SK-N-SH treated with all-trans-retinoic acid at 6 μM for 48 hours (cell line): Measurements from ENCODE around the gene PTPRN2.

ENCODE experiments used
- ATAC-seq: fragments of 200-7000 bp; cut with Tn5 transposase; 3 replicates; pipeline ENCODE4 v1.9.1; 2020; ENCODE audit warnings: mild to moderate bottlenecking, moderate library complexity
- ARNTL ChIP-seq: fragments of 450-650 bp; formaldehyde crosslinking; IDR thresholded peaks from 2 replicates; pipeline ENCODE4 v1.5.0; 2020; ENCODE audit warnings: low read depth, mild to moderate bottlenecking, moderate library complexity, borderline replicate concordance
- BACH2 ChIP-seq: fragments of 250-450 bp; sonication (Bioruptor Pico); IDR thresholded peaks from 2 replicates; pipeline ENCODE4 v1.9.0; 2021; ENCODE audit warnings: mild to moderate bottlenecking, borderline replicate concordance
- ESRRG ChIP-seq: fragments of 250-450 bp; sonication (Bioruptor Pico); IDR thresholded peaks from 2 replicates; pipeline ENCODE4 v1.6.1; 2021; ENCODE audit warnings: mild to moderate bottlenecking
- GLIS3 ChIP-seq: fragments of 250-450 bp; sonication (Bioruptor Pico); IDR thresholded peaks from 2 replicates; pipeline ENCODE4 v1.5.0; 2020; ENCODE audit warnings: mild to moderate bottlenecking, moderate library complexity
- ISL1 ChIP-seq: fragments of 250-450 bp; sonication (Bioruptor Pico); IDR thresholded peaks from 2 replicates; pipeline ENCODE4 v2.1.2; 2022; ENCODE audit warnings: mild to moderate bottlenecking, moderate library complexity
- OSR1 ChIP-seq: fragments of 250-450 bp; sonication (Bioruptor Pico); IDR thresholded peaks from 2 replicates; pipeline ENCODE4 v1.8.0; 2022; ENCODE audit warnings: moderate library complexity, mild to moderate bottlenecking, inconsistent platforms
- PPARA ChIP-seq: fragments of 250-450 bp; sonication (Bioruptor Pico); IDR thresholded peaks from 2 replicates; pipeline ENCODE4 v1.5.0; 2020; ENCODE audit warnings: mild to moderate bottlenecking, borderline replicate concordance
- RARB ChIP-seq: fragments of 250-450 bp; sonication (Bioruptor Pico); IDR thresholded peaks from 2 replicates; pipeline ENCODE4 v1.8.0; 2021; ENCODE audit warnings: mild to moderate bottlenecking, moderate library complexity
- TCF4 ChIP-seq: fragments of 250-450 bp; sonication (Bioruptor Pico); IDR thresholded peaks from 2 replicates; pipeline ENCODE4 v1.8.0; 2021; ENCODE audit warnings: mild to moderate bottlenecking, moderate library complexity, borderline replicate concordance
- TOX ChIP-seq: fragments of 250-450 bp; sonication (Bioruptor Pico); IDR thresholded peaks from 2 replicates; pipeline ENCODE4 v1.8.0; 2021; ENCODE audit warnings: mild to moderate bottlenecking, moderate library complexity, borderline replicate concordance
- ZC3H10 ChIP-seq: fragments of 250-450 bp; sonication (Bioruptor Pico); IDR thresholded peaks from 2 replicates; pipeline ENCODE4 v1.5.1; 2021; ENCODE audit warnings: mild to moderate bottlenecking, moderate library complexity
- ZFP3 ChIP-seq: fragments of 250-450 bp; sonication (Bioruptor Pico); IDR thresholded peaks from 2 replicates; pipeline ENCODE4 v1.5.0; 2020; ENCODE audit warnings: mild to moderate bottlenecking, moderate library complexity
- ZFP30 ChIP-seq: fragments of 450-650 bp; formaldehyde crosslinking; IDR thresholded peaks from 2 replicates; pipeline ENCODE4 v1.5.0; 2022; ENCODE audit warnings: mild to moderate bottlenecking, moderate library complexity
- ZNF565 ChIP-seq: fragments of 450-650 bp; formaldehyde crosslinking; conservative IDR thresholded peaks from 2 replicates; pipeline ENCODE4 v1.5.0; 2020; ENCODE audit warnings: low read depth, mild to moderate bottlenecking, moderate library complexity
- ZNF70 ChIP-seq: fragments of 450-650 bp; formaldehyde crosslinking; IDR thresholded peaks from 2 replicates; pipeline ENCODE4 v1.5.0; 2020; ENCODE audit warnings: mild to moderate bottlenecking, moderate library complexity
- ZNF8 ChIP-seq: fragments of 450-650 bp; formaldehyde crosslinking; IDR thresholded peaks from 2 replicates; pipeline ENCODE4 v1.5.0; 2020; ENCODE audit warnings: mild to moderate bottlenecking, moderate library complexity
- TF ChIP-seq, protein P1 (sequence below): fragments of 250-450 bp; sonication (Bioruptor Pico); IDR thresholded peaks from 2 replicates; pipeline ENCODE4 v1.8.0; 2020; ENCODE audit warnings: mild to moderate bottlenecking, moderate library complexity, borderline replicate concordance
- TF ChIP-seq, protein P2 (sequence below): fragments of 250-450 bp; sonication (Bioruptor Pico); IDR thresholded peaks from 2 replicates; pipeline ENCODE4 v1.5.0; 2020; ENCODE audit warnings: mild to moderate bottlenecking, moderate library complexity
- TF ChIP-seq, protein P3 (sequence below): fragments of 250-450 bp; sonication (Bioruptor Pico); IDR thresholded peaks from 2 replicates; pipeline ENCODE4 v1.5.1; 2020; ENCODE audit warnings: low read depth, mild to moderate bottlenecking, moderate library complexity
- TF ChIP-seq, protein P4 (sequence below): fragments of 250-450 bp; sonication (Bioruptor Pico); IDR thresholded peaks from 2 replicates; pipeline ENCODE4 v1.5.1; 2021; ENCODE audit warnings: mild to moderate bottlenecking, moderate library complexity

PTPRN2 gene

DNA sequence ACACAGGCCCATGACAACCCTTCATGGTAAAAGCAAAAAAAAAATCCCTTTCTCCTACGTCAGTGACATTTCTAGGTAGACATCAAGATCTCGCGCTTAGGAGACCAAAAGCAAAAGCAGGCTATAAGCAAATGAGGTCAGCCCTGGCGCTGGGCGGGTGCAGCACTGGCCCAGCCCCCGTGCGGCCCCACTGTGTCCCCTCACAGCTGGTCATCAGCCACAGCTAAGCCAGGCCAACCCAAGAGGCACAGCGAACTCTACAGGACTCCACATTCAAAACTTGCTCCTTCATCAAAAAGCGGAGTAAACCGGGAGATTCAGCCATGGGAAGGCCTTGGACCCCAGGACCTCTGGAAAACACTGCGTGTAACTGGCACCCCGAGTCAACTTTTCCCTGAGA lies 113.7 kb downstream of the PTPRN2 start:
- TF ChIP-seq TCF4: no peak
- no peak for ATAC-seq

DNA sequence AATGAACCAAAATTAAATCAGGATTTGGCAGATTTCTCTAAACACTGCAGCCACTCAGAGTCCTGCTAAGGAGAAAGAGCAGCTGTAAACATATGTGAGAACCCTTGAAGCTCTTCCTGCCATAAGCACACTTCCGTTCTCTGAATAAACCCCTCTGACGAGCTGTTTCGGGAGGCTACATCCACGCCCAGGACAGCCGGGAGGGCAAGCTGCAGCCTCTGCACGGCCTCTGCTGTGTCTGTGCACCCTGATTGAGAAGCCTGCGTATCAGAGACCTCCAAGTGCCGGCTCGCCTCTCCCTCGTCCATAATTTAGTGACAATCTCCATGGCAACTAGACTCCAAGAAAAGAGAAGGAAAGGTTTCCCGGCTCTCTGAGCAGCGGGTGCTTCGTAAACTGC lies 114.4 kb downstream of the PTPRN2 start:
- ATAC-seq: no peak
- TF ChIP-seq, protein P1, sequence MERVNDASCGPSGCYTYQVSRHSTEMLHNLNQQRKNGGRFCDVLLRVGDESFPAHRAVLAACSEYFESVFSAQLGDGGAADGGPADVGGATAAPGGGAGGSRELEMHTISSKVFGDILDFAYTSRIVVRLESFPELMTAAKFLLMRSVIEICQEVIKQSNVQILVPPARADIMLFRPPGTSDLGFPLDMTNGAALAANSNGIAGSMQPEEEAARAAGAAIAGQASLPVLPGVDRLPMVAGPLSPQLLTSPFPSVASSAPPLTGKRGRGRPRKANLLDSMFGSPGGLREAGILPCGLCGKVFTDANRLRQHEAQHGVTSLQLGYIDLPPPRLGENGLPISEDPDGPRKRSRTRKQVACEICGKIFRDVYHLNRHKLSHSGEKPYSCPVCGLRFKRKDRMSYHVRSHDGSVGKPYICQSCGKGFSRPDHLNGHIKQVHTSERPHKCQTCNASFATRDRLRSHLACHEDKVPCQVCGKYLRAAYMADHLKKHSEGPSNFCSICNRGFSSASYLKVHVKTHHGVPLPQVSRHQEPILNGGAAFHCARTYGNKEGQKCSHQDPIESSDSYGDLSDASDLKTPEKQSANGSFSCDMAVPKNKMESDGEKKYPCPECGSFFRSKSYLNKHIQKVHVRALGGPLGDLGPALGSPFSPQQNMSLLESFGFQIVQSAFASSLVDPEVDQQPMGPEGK (CRISPR knock-in tag): no peak
- TF ChIP-seq ZFP30 (CRISPR knock-in tag): no peak
- no peak for TF ChIP-seq ISL1
- TF ChIP-seq, protein P2, sequence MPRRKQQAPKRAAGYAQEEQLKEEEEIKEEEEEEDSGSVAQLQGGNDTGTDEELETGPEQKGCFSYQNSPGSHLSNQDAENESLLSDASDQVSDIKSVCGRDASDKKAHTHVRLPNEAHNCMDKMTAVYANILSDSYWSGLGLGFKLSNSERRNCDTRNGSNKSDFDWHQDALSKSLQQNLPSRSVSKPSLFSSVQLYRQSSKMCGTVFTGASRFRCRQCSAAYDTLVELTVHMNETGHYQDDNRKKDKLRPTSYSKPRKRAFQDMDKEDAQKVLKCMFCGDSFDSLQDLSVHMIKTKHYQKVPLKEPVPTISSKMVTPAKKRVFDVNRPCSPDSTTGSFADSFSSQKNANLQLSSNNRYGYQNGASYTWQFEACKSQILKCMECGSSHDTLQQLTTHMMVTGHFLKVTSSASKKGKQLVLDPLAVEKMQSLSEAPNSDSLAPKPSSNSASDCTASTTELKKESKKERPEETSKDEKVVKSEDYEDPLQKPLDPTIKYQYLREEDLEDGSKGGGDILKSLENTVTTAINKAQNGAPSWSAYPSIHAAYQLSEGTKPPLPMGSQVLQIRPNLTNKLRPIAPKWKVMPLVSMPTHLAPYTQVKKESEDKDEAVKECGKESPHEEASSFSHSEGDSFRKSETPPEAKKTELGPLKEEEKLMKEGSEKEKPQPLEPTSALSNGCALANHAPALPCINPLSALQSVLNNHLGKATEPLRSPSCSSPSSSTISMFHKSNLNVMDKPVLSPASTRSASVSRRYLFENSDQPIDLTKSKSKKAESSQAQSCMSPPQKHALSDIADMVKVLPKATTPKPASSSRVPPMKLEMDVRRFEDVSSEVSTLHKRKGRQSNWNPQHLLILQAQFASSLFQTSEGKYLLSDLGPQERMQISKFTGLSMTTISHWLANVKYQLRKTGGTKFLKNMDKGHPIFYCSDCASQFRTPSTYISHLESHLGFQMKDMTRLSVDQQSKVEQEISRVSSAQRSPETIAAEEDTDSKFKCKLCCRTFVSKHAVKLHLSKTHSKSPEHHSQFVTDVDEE (CRISPR knock-in tag): no peak
- no peak for TF ChIP-seq ZFP3 (CRISPR knock-in tag)
- TF ChIP-seq, protein P3, sequence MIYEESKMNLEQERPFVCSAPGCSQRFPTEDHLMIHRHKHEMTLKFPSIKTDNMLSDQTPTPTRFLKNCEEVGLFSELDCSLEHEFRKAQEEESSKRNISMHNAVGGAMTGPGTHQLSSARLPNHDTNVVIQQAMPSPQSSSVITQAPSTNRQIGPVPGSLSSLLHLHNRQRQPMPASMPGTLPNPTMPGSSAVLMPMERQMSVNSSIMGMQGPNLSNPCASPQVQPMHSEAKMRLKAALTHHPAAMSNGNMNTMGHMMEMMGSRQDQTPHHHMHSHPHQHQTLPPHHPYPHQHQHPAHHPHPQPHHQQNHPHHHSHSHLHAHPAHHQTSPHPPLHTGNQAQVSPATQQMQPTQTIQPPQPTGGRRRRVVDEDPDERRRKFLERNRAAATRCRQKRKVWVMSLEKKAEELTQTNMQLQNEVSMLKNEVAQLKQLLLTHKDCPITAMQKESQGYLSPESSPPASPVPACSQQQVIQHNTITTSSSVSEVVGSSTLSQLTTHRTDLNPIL (CRISPR knock-in tag): no peak
- TF ChIP-seq ZNF565 (CRISPR knock-in tag): no peak
- TF ChIP-seq ZNF8 (CRISPR knock-in tag): no peak
- no peak for TF ChIP-seq BACH2

DNA sequence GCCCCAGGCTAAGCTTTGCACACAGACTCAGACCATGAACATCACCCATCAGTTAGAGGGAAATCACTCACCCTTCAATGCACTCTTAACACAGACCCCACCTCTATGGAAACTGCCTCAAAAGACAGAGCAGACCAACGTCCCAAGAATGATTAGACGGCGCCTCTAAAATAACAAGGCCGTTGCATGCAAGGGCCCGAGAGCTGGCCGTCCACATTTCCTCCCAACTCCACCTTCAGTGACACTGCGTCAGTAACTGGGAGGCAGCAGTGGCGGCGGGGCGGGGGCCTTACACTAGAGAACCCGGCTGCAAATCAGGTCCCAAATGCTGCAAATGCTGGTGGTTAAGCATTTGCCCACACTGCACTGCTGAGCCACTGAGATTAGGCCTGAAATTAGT lies 115.0 kb downstream of the PTPRN2 start:
- no peak for TF ChIP-seq ESRRG
- no peak for TF ChIP-seq ISL1
- TF ChIP-seq ARNTL (CRISPR knock-in tag): no peak
- TF ChIP-seq, all 23 proteins: peak for 0
- no peak for ATAC-seq

DNA sequence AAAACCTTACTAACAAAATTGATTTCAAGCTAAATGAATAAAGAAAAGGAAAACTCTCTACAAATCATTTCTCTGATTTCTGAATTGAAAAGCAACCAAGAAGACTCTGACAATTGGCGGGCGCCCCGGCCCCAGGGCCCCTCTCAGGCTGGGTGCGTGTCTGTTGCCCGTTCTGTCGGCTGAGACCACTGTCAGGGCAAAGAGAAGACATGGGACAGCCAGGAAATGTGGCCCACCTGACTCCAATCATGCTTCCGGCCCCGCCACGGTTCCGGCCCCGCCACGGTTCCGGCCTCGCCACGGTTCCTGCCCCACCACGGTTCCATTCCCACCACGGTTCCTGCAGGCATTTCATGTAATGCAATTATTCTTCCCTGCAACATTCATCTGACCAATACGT lies 115.9 kb downstream of the PTPRN2 start:
- no peak for ATAC-seq
- no peak for TF ChIP-seq ARNTL (CRISPR knock-in tag)
- no peak for TF ChIP-seq ZC3H10
- TF ChIP-seq BACH2: no peak
- TF ChIP-seq ISL1: no peak
- TF ChIP-seq, protein P1 (CRISPR knock-in tag): no peak
- TF ChIP-seq, protein P4, sequence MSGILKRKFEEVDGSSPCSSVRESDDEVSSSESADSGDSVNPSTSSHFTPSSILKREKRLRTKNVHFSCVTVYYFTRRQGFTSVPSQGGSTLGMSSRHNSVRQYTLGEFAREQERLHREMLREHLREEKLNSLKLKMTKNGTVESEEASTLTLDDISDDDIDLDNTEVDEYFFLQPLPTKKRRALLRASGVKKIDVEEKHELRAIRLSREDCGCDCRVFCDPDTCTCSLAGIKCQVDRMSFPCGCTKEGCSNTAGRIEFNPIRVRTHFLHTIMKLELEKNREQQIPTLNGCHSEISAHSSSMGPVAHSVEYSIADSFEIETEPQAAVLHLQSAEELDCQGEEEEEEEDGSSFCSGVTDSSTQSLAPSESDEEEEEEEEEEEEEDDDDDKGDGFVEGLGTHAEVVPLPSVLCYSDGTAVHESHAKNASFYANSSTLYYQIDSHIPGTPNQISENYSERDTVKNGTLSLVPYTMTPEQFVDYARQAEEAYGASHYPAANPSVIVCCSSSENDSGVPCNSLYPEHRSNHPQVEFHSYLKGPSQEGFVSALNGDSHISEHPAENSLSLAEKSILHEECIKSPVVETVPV (CRISPR knock-in tag): no peak
- TF ChIP-seq ZNF565 (CRISPR knock-in tag): no peak
- TF ChIP-seq RARB (CRISPR knock-in tag): no peak

DNA sequence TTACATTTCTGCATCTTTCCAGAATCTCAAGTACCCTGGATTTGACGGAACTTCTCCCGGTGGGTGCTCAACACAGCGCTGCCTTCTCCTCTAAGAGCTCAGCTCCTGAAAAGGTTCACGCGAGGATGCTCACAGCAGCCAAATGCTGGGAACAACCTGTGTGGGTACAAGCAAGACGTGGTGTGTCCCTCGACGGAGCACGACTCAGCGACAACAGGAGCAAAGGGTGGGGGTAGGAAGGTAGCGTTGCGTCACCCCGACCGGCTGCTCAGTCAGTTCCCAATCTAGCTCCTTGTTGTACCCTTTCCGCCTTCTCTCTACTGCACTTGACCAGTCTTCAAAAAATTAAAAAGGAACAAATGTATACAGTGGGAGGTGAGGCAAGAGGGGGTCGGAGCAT lies 117.3 kb downstream of the PTPRN2 start:
- ATAC-seq: no peak
- TF ChIP-seq TCF4: no peak
- TF ChIP-seq, protein P3 (CRISPR knock-in tag): no peak
- no peak for TF ChIP-seq GLIS3 (CRISPR knock-in tag)
- TF ChIP-seq ESRRG: no peak
- no peak for TF ChIP-seq TOX (CRISPR knock-in tag)
- TF ChIP-seq ZFP3 (CRISPR knock-in tag): no peak
- no peak for TF ChIP-seq OSR1 (CRISPR knock-in tag)
- no peak for TF ChIP-seq PPARA (CRISPR knock-in tag)
- no peak for TF ChIP-seq ZNF8 (CRISPR knock-in tag)
- no peak for TF ChIP-seq ISL1
- no peak for TF ChIP-seq ZNF565 (CRISPR knock-in tag)
- no peak for TF ChIP-seq ZFP30 (CRISPR knock-in tag)
- TF ChIP-seq ZNF70: no peak
- TF ChIP-seq, protein P2 (CRISPR knock-in tag): no peak
- TF ChIP-seq RARB (CRISPR knock-in tag): no peak
- TF ChIP-seq, all 23 proteins: peak for 0
